Astrocyte (in vitro differentiated cells and primary cell): ENCODE measurements around the gene CCDC3.

Source experiments
- EZH2 ChIP-seq: IDR thresholded peaks from 2 replicates; pipeline ENCODE4 v1.6.1; 2012; ENCODE audit warnings: mild to moderate bottlenecking, low read length, inconsistent platforms; ENCODE audit not compliant: insufficient read depth
- TF ChIP-seq, protein P1 (sequence below): IDR thresholded peaks from 2 replicates; pipeline ENCODE4 v1.5.1; 2011; ENCODE audit warnings: low read depth, mild to moderate bottlenecking, inconsistent platforms, low read length, moderate library complexity; ENCODE audit not compliant: insufficient read depth

DNA sequence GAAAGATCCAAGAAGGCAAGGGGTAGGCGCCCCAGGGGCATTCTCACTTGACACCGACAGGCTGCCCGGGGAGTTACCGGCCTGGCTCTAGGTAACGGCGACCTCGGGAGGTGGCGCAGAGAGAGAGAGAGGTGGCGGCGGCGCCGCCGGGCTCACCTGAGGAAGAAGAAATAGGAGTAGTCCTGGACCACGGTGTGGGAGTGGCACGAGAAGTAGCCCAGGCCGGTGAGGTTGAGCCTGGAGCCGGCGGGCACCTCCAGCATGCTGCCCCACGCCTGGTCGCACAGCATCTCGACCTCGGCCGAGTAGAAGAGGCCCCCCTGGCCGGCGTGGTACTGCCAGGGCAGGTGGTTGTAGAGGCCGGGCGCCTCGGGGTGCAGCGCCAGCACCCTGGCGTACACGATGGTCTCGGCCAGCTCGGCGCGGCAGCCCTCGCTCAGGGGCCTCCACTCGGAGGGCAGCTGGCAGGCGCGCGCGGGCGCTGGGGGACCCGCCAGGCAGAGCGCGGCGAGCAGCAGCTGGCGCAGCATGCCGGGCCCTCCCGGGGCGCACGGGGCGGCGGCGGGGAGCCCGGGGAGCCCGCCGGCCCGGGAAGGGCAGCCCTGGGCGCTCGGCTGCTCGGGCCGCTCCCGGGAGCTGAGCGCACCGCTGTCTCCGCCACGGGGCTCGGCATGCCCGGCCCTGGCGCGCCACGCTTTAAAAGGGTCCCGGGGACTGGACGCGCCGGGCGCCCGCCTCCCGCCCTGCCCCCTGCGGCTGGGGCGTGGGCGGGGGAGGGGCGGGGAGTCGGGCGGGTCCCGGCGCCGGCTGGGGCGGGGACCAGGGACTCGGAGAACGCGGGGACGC is at the start of gene CCDC3:
- TF ChIP-seq, protein P1, sequence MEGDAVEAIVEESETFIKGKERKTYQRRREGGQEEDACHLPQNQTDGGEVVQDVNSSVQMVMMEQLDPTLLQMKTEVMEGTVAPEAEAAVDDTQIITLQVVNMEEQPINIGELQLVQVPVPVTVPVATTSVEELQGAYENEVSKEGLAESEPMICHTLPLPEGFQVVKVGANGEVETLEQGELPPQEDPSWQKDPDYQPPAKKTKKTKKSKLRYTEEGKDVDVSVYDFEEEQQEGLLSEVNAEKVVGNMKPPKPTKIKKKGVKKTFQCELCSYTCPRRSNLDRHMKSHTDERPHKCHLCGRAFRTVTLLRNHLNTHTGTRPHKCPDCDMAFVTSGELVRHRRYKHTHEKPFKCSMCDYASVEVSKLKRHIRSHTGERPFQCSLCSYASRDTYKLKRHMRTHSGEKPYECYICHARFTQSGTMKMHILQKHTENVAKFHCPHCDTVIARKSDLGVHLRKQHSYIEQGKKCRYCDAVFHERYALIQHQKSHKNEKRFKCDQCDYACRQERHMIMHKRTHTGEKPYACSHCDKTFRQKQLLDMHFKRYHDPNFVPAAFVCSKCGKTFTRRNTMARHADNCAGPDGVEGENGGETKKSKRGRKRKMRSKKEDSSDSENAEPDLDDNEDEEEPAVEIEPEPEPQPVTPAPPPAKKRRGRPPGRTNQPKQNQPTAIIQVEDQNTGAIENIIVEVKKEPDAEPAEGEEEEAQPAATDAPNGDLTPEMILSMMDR, result no peak
- TF ChIP-seq EZH2, result peak; percentile 66
